Osteocyte (in vitro differentiated cells): ENCODE measurements around the gene SLC6A11. TPM values are rescaled to one million over a fixed set of nuclear protein-coding genes. Genes with fewer than 3 reads are reported as not detected.

ENCODE experiments used
- DNase-seq: peaks from one replicate; pipeline ENCODE4 v3.0.0; 2021; ENCODE audit warnings: mixed read lengths; ENCODE audit not compliant: unreplicated experiment; ENCODE audit errors: extremely low spot score
- H3K27ac Mint-ChIP-seq: one replicate; pipeline ENCODE4 v1.8.0; 2021; ENCODE audit warnings: mild to moderate bottlenecking, mixed read lengths; ENCODE audit not compliant: unreplicated experiment
- H3K27me3 Mint-ChIP-seq: one replicate; pipeline ENCODE4 v1.8.0; 2021; ENCODE audit warnings: mixed read lengths; ENCODE audit not compliant: unreplicated experiment
- H3K36me3 Mint-ChIP-seq: one replicate; pipeline ENCODE4 v1.8.0; 2021; ENCODE audit warnings: mixed read lengths; ENCODE audit not compliant: unreplicated experiment
- H3K4me1 Mint-ChIP-seq: one replicate; pipeline ENCODE4 v1.8.0; 2021; ENCODE audit warnings: mixed read lengths; ENCODE audit not compliant: unreplicated experiment
- H3K4me3 Mint-ChIP-seq: one replicate; pipeline ENCODE4 v1.8.0; 2021; ENCODE audit warnings: mild to moderate bottlenecking, moderate library complexity, mixed read lengths; ENCODE audit not compliant: unreplicated experiment
- H3K9me3 Mint-ChIP-seq: one replicate; pipeline ENCODE4 v1.8.0; 2021; ENCODE audit warnings: mixed read lengths; ENCODE audit not compliant: unreplicated experiment
- total RNA-seq: library from RNA; stranded (reverse); gene quantifications from 2 replicates; pipeline ENCODE4 v1.2.1, GENCODE V29; 2021
- TF ChIP-seq, protein P1 (sequence below): fragments of 200-600 bp; sonication (generic); IDR thresholded peaks from 2 replicates; pipeline ENCODE4 v1.5.0; 2021; ENCODE audit warnings: antibody characterized with exemption, mild to moderate bottlenecking, moderate library complexity

Gene SLC6A11
- total RNA-seq, 1 donor from 2014 or later: not detected

- TF ChIP-seq, protein P1, sequence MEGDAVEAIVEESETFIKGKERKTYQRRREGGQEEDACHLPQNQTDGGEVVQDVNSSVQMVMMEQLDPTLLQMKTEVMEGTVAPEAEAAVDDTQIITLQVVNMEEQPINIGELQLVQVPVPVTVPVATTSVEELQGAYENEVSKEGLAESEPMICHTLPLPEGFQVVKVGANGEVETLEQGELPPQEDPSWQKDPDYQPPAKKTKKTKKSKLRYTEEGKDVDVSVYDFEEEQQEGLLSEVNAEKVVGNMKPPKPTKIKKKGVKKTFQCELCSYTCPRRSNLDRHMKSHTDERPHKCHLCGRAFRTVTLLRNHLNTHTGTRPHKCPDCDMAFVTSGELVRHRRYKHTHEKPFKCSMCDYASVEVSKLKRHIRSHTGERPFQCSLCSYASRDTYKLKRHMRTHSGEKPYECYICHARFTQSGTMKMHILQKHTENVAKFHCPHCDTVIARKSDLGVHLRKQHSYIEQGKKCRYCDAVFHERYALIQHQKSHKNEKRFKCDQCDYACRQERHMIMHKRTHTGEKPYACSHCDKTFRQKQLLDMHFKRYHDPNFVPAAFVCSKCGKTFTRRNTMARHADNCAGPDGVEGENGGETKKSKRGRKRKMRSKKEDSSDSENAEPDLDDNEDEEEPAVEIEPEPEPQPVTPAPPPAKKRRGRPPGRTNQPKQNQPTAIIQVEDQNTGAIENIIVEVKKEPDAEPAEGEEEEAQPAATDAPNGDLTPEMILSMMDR: no peak
- Mint-ChIP-seq H3K9me3 (no peaks in the 10 kb centered on the region), H3K27ac (no peak overlapping the region), H3K36me3 (no peaks in the 10 kb centered on the region), H3K4me3 (no peak overlapping the region), H3K27me3 (peaks cover 32% of the 10 kb centered on the region), H3K4me1 (no peaks in the 10 kb centered on the region)
- no peak for DNase-seq
These were observed 19.4 kb downstream of the SLC6A11 start for GRCh38 chr3:10835406-10835805.

DNA sequence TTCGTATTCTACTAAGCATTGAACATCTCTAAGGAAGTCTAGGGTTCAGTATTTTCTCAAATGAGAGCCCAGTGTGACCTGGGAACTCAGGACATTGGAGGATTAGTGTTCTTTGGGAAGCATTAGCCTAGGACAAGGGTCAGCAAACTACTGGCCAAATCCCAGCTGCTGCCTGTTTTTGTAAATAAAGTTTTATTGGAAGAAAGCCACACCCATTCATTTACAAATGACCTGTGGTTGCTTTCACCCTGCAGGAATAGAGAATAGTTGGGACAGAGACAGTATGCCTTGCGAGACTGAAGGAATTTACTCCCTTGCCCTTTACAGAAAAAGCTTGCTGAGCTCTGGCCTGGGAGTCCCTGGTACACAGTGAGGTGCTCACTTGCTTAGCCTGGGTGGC lies 20.6 kb downstream of the SLC6A11 start:
- no peaks in the 10 kb centered on the region for H3K9me3 Mint-ChIP-seq
- TF ChIP-seq, protein P1: no peak
- H3K27ac Mint-ChIP-seq: no peak overlapping the region
- peaks cover 35% of the 10 kb centered on the region for H3K27me3 Mint-ChIP-seq
- no peaks in the 10 kb centered on the region for H3K36me3 Mint-ChIP-seq
- no peaks in the 10 kb centered on the region for H3K4me1 Mint-ChIP-seq
- no peak overlapping the region for H3K4me3 Mint-ChIP-seq
- no peak for DNase-seq

DNA sequence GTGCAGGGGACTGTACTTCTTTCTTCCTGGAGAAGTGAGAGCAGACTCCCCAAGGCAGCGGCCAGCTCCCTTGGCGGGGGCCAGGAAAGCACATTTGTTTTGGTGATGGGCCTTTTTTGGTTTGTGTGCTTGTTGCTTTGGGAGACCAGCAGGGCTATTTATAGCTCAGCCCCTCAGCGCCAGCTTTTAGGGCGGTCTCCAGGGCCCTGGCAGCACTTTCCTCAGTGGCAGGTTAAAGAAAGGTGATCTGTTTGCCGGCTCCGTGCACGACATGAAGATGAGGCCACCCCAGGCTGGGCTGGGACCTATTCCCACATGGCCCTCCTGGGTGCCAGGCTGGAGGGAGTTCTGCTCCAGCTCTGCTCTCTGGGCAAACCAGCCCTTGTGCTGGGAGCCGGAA lies 21.8 kb downstream of the SLC6A11 start:
- Mint-ChIP-seq H3K9me3 (no peaks in the 10 kb centered on the region), H3K27ac (no peak overlapping the region), H3K27me3 (peaks cover 34% of the 10 kb centered on the region), H3K36me3 (no peaks in the 10 kb centered on the region), H3K4me1 (no peaks in the 10 kb centered on the region), H3K4me3 (no peak overlapping the region)
- TF ChIP-seq, protein P1: no peak
- DNase-seq: no peak

- Mint-ChIP-seq H3K36me3 (no peaks in the 10 kb centered on the region), H3K4me1 (no peaks in the 10 kb centered on the region), H3K27me3 (peaks cover 34% of the 10 kb centered on the region), H3K27ac (no peak overlapping the region), H3K9me3 (no peaks in the 10 kb centered on the region), H3K4me3 (no peak overlapping the region)
- TF ChIP-seq, protein P1: no peak
- no peak for DNase-seq
These were observed 23.1 kb downstream of the SLC6A11 start for GRCh38 chr3:10839167-10839566.

GRCh38 chr3:10841100-10841499 lies 25.1 kb downstream of the SLC6A11 start:
- no peaks in the 10 kb centered on the region for H3K36me3 Mint-ChIP-seq
- no peak overlapping the region for H3K4me3 Mint-ChIP-seq
- peaks cover 30% of the 10 kb centered on the region for H3K27me3 Mint-ChIP-seq
- TF ChIP-seq, protein P1: no peak
- no peak for DNase-seq
- H3K4me1 Mint-ChIP-seq: no peaks in the 10 kb centered on the region
- no peaks in the 10 kb centered on the region for H3K9me3 Mint-ChIP-seq
- H3K27ac Mint-ChIP-seq: no peak overlapping the region
